ENCODE data around the gene TECPR2.
A peak's percentile ranks its signal among the peaks of the same experiment; 100 is the strongest.

The TECPR2 gene

DNA sequence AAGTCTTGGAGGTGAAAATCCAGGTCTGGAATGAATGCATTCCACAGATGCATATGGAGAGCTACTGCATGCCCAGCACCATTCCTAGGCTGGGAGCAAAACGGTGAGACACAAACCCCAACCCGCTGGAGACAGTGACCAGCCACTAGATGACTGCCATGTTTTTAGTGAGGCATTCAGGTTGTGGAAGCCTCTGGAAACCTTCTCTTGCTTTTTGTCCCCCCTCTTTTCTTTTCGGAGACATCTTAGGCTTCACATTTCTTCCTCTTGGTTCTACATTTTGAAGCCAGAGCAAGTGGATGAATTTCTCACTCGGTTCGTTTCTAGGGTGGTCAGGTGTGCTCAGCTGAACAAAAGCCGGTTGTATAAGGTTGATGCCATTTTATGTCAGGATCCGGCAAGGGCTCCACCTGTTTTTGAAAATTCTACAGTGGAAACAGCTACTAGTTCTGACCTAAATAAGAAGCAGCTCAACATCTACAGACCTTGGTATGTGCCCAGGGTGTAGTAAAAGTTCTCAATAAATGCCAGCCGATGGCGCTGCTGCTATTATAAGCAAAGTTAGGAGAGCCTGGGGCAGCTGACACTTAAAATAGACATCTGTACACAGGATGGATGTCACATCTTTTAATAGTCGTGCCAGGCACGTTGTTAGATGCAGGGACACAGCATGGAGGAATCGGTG, 45.0 kb upstream of the TECPR2 start:
- DNase-seq (ENCODE audit: insufficient read length, low spot score) (no peak), FAIRE-seq (no peak)
- TF ChIP-seq, protein P1, sequence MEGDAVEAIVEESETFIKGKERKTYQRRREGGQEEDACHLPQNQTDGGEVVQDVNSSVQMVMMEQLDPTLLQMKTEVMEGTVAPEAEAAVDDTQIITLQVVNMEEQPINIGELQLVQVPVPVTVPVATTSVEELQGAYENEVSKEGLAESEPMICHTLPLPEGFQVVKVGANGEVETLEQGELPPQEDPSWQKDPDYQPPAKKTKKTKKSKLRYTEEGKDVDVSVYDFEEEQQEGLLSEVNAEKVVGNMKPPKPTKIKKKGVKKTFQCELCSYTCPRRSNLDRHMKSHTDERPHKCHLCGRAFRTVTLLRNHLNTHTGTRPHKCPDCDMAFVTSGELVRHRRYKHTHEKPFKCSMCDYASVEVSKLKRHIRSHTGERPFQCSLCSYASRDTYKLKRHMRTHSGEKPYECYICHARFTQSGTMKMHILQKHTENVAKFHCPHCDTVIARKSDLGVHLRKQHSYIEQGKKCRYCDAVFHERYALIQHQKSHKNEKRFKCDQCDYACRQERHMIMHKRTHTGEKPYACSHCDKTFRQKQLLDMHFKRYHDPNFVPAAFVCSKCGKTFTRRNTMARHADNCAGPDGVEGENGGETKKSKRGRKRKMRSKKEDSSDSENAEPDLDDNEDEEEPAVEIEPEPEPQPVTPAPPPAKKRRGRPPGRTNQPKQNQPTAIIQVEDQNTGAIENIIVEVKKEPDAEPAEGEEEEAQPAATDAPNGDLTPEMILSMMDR (IDR thresholded peaks at IDR 0.05; ENCODE audit: insufficient read depth, missing control alignments) = no peak

DNA sequence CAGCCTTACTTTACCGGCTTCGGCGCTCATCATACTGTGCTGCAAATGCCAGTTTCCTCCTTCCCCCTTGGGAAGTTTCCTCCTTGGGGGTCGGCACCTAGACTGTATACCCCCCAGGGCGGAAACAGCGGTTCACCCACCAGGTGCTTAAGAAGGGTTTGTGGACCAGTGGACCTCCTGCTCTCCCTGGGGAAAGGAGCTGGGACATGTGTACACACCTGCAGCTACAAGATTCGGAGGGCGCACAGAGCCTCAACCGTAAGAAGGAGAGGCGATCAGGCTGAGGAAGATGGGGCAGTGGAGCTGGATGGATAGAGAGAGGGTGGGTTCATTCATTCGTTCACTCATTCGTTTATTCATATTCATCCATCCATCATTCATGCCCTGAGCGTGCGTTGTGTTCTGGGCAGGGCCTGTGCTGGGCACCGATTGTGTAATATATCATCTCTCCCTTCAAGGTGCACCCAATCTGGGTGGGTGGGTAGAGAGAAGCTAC, 43.9 kb upstream of the TECPR2 start:
- DNase-seq (ENCODE audit: insufficient read length, low spot score) (no peak), FAIRE-seq (no peak)
- TF ChIP-seq, protein P1 (IDR thresholded peaks at IDR 0.05; ENCODE audit: insufficient read depth, missing control alignments) = no peak

DNA sequence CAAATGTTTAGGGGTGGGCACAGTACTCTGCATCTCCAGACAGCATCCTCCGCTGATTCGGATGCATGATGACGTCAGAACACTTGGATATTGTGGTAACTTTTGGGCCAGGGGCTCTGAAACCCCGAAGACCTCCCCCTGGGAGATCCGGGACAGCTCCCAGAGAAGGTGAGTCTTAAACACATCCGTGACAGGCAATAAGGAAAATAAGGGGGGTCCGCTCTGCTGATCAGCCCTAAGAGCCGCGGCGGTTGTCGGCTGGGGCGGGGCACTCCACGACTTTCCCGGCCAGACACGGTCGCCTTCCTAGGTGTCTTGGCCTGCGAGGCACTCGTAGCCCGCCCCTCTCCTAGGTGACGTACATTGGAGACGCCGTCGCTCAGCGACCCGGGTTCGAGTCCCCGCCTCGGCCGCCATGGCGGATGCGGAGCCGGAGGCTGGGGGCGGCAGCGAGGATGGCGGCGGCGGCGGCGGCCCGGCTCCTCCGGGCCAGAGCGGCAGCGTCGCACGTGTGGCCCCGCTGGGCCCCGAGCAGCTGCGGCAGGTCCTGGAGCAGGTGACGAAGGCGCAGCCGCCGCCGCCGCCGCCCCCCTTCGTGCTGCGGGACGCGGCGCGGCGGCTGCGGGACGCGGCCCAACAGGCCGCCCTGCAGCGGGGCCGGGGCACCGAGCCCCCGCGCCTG, 43.2 kb upstream of the TECPR2 start, which contains the start of gene ZNF839:
ZNF839 (plus strand) TSS at position 396 of the 682 bp plus-strand sequence; CDS start at position 416, 20 bp downstream.
- DNase-seq (ENCODE audit: insufficient read length, low spot score) (peak; percentile 86), FAIRE-seq (no peak)
- TF ChIP-seq, protein P1 (IDR thresholded peaks at IDR 0.05; ENCODE audit: insufficient read depth, missing control alignments) = no peak

DNA sequence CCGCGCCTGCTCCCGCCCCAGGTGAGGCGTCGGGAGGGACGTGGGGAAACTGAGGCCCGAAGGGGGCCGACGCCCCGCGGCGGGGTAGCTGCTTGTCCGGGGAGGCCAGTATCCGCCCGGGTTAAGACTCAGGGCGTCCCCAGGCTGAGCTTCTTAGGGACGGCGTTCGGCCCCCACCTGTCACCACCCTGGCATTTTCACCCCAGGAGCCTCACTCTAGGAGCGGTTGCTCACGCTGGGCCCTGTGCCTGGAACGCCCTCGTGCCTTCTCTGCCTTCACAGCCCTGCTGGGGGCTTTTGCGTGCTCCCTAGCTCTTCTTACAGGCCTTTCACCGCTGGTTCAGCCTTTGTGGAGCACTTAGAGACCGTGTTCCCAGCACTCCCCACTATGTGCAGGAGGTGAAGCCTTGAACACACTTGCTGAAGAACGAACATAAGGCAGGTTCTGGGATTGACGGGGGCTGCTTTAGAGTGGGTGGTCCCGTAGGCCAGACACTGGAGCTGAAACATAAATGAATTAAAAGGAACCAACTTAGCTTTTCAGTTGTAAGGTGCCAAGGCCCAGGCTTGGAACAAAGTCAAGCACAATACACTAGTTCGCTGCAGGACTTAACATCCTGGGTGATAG, 42.6 kb upstream of the TECPR2 start:
- FAIRE-seq = no peak
- DNase-seq (ENCODE audit: insufficient read length, low spot score) = no peak

DNA sequence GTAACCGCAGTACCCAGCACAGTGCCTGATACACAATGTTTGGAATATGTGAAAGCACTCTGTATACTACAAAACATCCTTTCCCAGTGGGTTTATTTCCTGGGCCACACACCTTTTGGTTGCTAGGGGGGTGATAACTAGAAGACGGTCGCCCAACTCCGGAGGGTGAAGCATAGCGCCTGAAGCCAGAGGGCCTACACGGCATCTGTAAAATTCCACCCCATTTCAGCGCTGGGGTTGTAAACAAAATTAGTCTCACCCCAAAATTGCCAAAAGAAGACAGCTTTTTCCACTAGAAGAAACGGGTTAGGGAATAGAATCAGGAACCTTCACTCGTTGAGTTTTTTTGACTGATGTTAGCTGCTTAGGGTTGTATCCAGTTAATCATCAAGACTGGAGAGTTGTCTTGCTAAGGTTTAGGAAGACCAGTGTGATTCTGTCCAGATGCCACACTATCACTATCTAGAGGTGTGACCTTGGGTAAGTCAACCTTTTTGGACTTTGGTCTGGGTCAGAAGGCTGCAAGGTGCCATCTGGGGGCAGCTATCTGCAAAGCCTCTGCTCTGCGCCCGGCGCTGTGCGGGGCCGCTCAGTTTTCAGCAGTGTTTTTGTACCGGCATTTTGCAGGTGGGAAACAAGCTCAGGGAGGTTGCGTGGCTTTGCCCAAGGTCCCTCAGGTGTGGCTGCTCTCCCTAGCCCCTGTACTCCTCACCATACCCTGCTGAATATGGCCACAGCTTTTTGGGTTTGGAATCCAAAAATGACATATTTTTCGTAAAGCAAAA, 41.9 kb upstream of the TECPR2 start:
- FAIRE-seq = no peak
- no peak for DNase-seq (ENCODE audit: insufficient read length, low spot score)

More for the DNA sequence above, 42.6 kb upstream of the TECPR2 start:
- TF ChIP-seq, protein P1 (IDR thresholded peaks at IDR 0.05; ENCODE audit: insufficient read depth, missing control alignments) = no peak

More for the DNA sequence above, 41.9 kb upstream of the TECPR2 start:
- TF ChIP-seq, protein P1 (IDR thresholded peaks at IDR 0.05; ENCODE audit: insufficient read depth, missing control alignments) = no peak

Data from D721Med (cell line).